HepG2 (cell line): ENCODE results near the gene ALK. TPM values are rescaled to one million over a fixed set of nuclear protein-coding genes. Genes with fewer than 3 reads are reported as not detected.

Experiments used
- KDM2A ChIP-seq: sonication (generic); formaldehyde crosslinking; IDR thresholded peaks from 2 replicates; pipeline ENCODE4 v1.4.0; 2020; ENCODE audit warnings: low read depth, missing genetic modification reagents, borderline replicate concordance
- KLF16 ChIP-seq, 2 experiments: sonication (generic) in 1 of 2; formaldehyde crosslinking in 1 of 2; IDR thresholded peaks; 2 replicates each; pipeline versions ENCODE4 v1.6.1 to v1.8.0; 2016 to 2023; ENCODE audit warnings: missing genetic modification reagents in 2 of 2, missing compliant biosample characterization in 1 of 2
- SNRNP70 ChIP-seq: fragments of 200-400 bp; formaldehyde crosslinking; IDR thresholded peaks from 2 replicates; pipeline ENCODE4 v1.6.1; 2017; ENCODE audit warnings: mild to moderate bottlenecking, low read depth, low read length, moderate library complexity
- SUZ12 ChIP-seq: fragments of 150-350 bp; IDR thresholded peaks from 2 replicates; pipeline ENCODE4 v1.6.1; 2014; ENCODE audit warnings: low read depth, low read length
- polyA plus RNA-seq, 8 experiments: library from polyadenylated mRNA; depleted of rRNA in 3 of 8; stranded (reverse) in 7 of 8; unstranded in 1 of 8; fragments of >200 nt; fragmentation: Illumina TruSeq in 4 of 8; extraction: Trizol in 4 of 8; gene quantifications; 2 replicates each; pipeline versions ENCODE4 v1.2.1 to v1.2.3, GENCODE V29; 2011 to 2016; ENCODE audit warnings: low read depth in 4 of 8, missing spikeins in 1 of 8, mixed read lengths in 1 of 8; ENCODE audit not compliant: insufficient read depth in 1 of 8
- total RNA-seq, 5 experiments: library from RNA; depleted of rRNA; stranded (reverse); fragments of >200 nt; fragmentation: Illumina TruSeq; extraction: Trizol; gene quantifications; 2 replicates each; pipeline ENCODE4 v1.2.3, GENCODE V29; 2016; ENCODE audit warnings: low read depth in 1 of 5
- TF ChIP-seq, protein P1 (sequence below): sonication (generic); formaldehyde crosslinking; IDR thresholded peaks from 2 replicates; pipeline ENCODE4 v1.5.0; 2020; ENCODE audit warnings: mild to moderate bottlenecking, missing genetic modification reagents, borderline replicate concordance

Gene ALK
- total and polyA plus RNA-seq, 2 of the 13 experiments (the other 11 are each of a cell fraction or from before 2014, with no cell fraction given), result not detected

DNA sequence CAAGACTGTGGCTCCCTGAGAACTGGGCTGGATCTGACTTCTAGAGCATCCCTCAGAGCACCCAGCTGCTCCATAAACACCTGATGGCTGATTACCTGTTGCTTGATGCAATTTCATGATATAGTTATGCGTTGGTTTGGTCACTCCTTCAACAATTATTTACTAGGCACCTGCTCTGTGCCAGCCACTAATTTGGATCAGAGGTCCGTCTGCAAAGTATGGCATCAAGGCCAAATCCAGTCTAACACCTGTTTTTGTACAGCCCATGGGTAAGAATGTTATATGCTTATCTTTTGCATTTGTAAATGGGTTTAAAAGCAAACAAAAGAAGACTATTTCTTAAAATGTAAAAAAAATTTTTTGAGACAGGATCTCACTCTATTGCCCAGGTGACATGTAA is 348.2 kb downstream of the ALK start (continued):
- TF ChIP-seq, protein P1, sequence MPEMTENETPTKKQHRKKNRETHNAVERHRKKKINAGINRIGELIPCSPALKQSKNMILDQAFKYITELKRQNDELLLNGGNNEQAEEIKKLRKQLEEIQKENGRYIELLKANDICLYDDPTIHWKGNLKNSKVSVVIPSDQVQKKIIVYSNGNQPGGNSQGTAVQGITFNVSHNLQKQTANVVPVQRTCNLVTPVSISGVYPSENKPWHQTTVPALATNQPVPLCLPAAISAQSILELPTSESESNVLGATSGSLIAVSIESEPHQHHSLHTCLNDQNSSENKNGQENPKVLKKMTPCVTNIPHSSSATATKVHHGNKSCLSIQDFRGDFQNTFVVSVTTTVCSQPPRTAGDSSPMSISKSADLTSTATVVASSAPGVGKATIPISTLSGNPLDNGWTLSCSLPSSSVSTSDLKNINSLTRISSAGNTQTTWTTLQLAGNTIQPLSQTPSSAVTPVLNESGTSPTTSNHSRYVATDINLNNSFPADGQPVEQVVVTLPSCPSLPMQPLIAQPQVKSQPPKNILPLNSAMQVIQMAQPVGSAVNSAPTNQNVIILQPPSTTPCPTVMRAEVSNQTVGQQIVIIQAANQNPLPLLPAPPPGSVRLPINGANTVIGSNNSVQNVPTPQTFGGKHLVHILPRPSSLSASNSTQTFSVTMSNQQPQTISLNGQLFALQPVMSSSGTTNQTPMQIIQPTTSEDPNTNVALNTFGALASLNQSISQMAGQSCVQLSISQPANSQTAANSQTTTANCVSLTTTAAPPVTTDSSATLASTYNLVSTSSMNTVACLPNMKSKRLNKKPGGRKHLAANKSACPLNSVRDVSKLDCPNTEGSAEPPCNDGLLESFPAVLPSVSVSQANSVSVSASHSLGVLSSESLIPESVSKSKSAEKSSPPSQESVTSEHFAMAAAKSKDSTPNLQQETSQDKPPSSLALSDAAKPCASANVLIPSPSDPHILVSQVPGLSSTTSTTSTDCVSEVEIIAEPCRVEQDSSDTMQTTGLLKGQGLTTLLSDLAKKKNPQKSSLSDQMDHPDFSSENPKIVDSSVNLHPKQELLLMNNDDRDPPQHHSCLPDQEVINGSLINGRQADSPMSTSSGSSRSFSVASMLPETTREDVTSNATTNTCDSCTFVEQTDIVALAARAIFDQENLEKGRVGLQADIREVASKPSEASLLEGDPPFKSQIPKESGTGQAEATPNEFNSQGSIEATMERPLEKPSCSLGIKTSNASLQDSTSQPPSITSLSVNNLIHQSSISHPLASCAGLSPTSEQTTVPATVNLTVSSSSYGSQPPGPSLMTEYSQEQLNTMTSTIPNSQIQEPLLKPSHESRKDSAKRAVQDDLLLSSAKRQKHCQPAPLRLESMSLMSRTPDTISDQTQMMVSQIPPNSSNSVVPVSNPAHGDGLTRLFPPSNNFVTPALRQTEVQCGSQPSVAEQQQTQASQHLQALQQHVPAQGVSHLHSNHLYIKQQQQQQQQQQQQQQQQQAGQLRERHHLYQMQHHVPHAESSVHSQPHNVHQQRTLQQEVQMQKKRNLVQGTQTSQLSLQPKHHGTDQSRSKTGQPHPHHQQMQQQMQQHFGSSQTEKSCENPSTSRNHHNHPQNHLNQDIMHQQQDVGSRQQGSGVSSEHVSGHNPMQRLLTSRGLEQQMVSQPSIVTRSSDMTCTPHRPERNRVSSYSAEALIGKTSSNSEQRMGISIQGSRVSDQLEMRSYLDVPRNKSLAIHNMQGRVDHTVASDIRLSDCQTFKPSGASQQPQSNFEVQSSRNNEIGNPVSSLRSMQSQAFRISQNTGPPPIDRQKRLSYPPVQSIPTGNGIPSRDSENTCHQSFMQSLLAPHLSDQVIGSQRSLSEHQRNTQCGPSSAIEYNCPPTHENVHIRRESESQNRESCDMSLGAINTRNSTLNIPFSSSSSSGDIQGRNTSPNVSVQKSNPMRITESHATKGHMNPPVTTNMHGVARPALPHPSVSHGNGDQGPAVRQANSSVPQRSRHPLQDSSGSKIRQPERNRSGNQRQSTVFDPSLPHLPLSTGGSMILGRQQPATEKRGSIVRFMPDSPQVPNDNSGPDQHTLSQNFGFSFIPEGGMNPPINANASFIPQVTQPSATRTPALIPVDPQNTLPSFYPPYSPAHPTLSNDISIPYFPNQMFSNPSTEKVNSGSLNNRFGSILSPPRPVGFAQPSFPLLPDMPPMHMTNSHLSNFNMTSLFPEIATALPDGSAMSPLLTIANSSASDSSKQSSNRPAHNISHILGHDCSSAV (CRISPR knock-in tag), result no peak
- no peak for TF ChIP-seq KLF16 (CRISPR knock-in tag; IDR thresholded peaks at IDR 0.05)
- no peak for TF ChIP-seq SUZ12
- no peak for TF ChIP-seq SNRNP70
- no peak for TF ChIP-seq KDM2A (CRISPR knock-in tag)
